HG03469 (cell line): Measurements from ENCODE around the gene RNASE3.
"Not testable (repeated sequence)": the region's sequence is repeated elsewhere in the genome, so short reads cannot be mapped to it uniquely, and the experiment has no call there.

Experiments
- ATAC-seq: cut with Tn5 transposase; IDR thresholded peaks from one replicate; pipeline ENCODE4 v1.9.1; 2021; ENCODE audit warnings: mild to moderate bottlenecking, moderate library complexity, moderate number of reproducible peaks; ENCODE audit not compliant: unreplicated experiment

The RNASE3 gene

GRCh38 chr14:20891126-20891825 is at the start of gene RNASE3:
Gene RNASE3, plus strand, starts transcription at chr14:20891385. Its CDS starts 302 bp downstream, at chr14:20891687.
- ATAC-seq = not testable (repeated sequence)

GRCh38 chr14:20846560-20846959 is 44.6 kb upstream of the RNASE3 start:
- ATAC-seq = no peak

GRCh38 chr14:20848316-20848954 is 42.8 kb upstream of the RNASE3 start:
- no peak for ATAC-seq

GRCh38 chr14:20848955-20849570 is 42.1 kb upstream of the RNASE3 start:
- ATAC-seq = no peak

GRCh38 chr14:20853042-20853441 is 38.1 kb upstream of the RNASE3 start:
- ATAC-seq = no peak

- peak; percentile 92 for ATAC-seq
Measured at GRCh38 chr14:20855652-20856291, 35.4 kb upstream of the RNASE3 start.

- ATAC-seq = no peak
Measured at GRCh38 chr14:20857207-20857606, 34.0 kb upstream of the RNASE3 start.

- no peak for ATAC-seq
Measured at GRCh38 chr14:20857630-20858261, 33.4 kb upstream of the RNASE3 start.

- ATAC-seq = no peak
Measured at GRCh38 chr14:20866194-20866593, 25.0 kb upstream of the RNASE3 start.

GRCh38 chr14:20866963-20867362 is 24.2 kb upstream of the RNASE3 start:
- no peak for ATAC-seq

- no peak for ATAC-seq
Measured at GRCh38 chr14:20873370-20874177, 17.6 kb upstream of the RNASE3 start.

- no peak for ATAC-seq
Measured at GRCh38 chr14:20877016-20877415, 14.2 kb upstream of the RNASE3 start.

GRCh38 chr14:20878695-20879094 is 12.5 kb upstream of the RNASE3 start:
- ATAC-seq = no peak

- not testable (repeated sequence) for ATAC-seq
Measured at GRCh38 chr14:20881229-20881628, 10.0 kb upstream of the RNASE3 start.

GRCh38 chr14:20882787-20883186 is 8.4 kb upstream of the RNASE3 start:
- ATAC-seq = not testable (repeated sequence)

- not testable (repeated sequence) for ATAC-seq
Measured at GRCh38 chr14:20888411-20888810, 2.8 kb upstream of the RNASE3 start.

GRCh38 chr14:20895322-20895721 is 4.1 kb downstream of the RNASE3 start:
- ATAC-seq = not testable (repeated sequence)

GRCh38 chr14:20904393-20905029 is 13.3 kb downstream of the RNASE3 start:
- no peak for ATAC-seq

- ATAC-seq = no peak
Measured at GRCh38 chr14:20905676-20906075, 14.5 kb downstream of the RNASE3 start.

- ATAC-seq = no peak
Measured at GRCh38 chr14:20907214-20907613, 16.0 kb downstream of the RNASE3 start.
